Measurements from ENCODE around the gene SLCO3A1.

The SLCO3A1 gene

GRCh38 chr15:92037491-92037890 is 184.0 kb downstream of the SLCO3A1 start (continued):
- TF ChIP-seq PRDM2 (tag by site-specific recombination; IDR thresholded peaks at IDR 0.05; ENCODE audit: borderline replicate concordance) (no peak), ZNF704 (tag by site-specific recombination; IDR thresholded peaks at IDR 0.05) (no peak), ZNF433 (tag by site-specific recombination; IDR thresholded peaks at IDR 0.05; ENCODE audit: low read depth) (no peak), INSM2 (tag by site-specific recombination; IDR thresholded peaks at IDR 0.05) (no peak), ZNF184 (tag by site-specific recombination; IDR thresholded peaks at IDR 0.05) (no peak), PRDM10 (tag by site-specific recombination; IDR thresholded peaks at IDR 0.05) (no peak), ZNF571 (tag by site-specific recombination; IDR thresholded peaks at IDR 0.05) (no peak), ZNF621 (tag by site-specific recombination; IDR thresholded peaks at IDR 0.05) (no peak), ZNF2 (tag by site-specific recombination; IDR thresholded peaks at IDR 0.05) (no peak)

- ChIA-PET CTCF (no interaction called here), POLR2A (no interaction called here)
- H3K27ac ChIP-seq (ENCODE audit: extremely low read depth, low read depth, low read length), result no peak overlapping the region
- no peaks in the 10 kb centered on the region for H3K36me3 ChIP-seq (ENCODE audit: control insufficient read depth in 2 of 2, insufficient read depth in 1 of 2, low read length in 2 of 2)
- H3K9me3 ChIP-seq (ENCODE audit: control insufficient read depth, insufficient read depth, low read depth, low read length), result no peaks in the 10 kb centered on the region
- no peaks in the 10 kb centered on the region for H3K4me1 ChIP-seq (ENCODE audit: control insufficient read depth, insufficient read depth, low read length)
- no peak overlapping the region for H3K4me3 ChIP-seq (ENCODE audit: low read depth, low read length)
- no peak for TF ChIP-seq KLF16 (tag by site-specific recombination; IDR thresholded peaks at IDR 0.05)
- no peak for TF ChIP-seq YY2 (tag by site-specific recombination; IDR thresholded peaks at IDR 0.05)
- TF ChIP-seq ZFHX2 (tag by site-specific recombination; conservative IDR thresholded peaks at IDR 0.05), result no peak
- no peak for TF ChIP-seq ZBTB10 (tag by site-specific recombination; IDR thresholded peaks at IDR 0.05)
- no peak for TF ChIP-seq HIC1 (tag by site-specific recombination; IDR thresholded peaks at IDR 0.05)
- TF ChIP-seq ZNF202 (tag by site-specific recombination; IDR thresholded peaks at IDR 0.05; ENCODE audit: borderline replicate concordance), result no peak
- TF ChIP-seq ZNF580 (tag by site-specific recombination; IDR thresholded peaks at IDR 0.05), result no peak
- no peak for TF ChIP-seq ZNF624 (tag by site-specific recombination; IDR thresholded peaks at IDR 0.05)
- TF ChIP-seq ZNF707 (tag by site-specific recombination; IDR thresholded peaks at IDR 0.05), result no peak
Observed at GRCh38 chr15:92040350-92040749, 186.8 kb downstream of the SLCO3A1 start.
